ENCODE results near the gene CLDN24.

Gene CLDN24

GRCh38 chr4:183276106-183276505 is 46.1 kb downstream of the CLDN24 start:
- DNase-seq (ENCODE audit: low read depth): no peak

- DNase-seq (ENCODE audit: low read depth): no peak
These were observed 49.8 kb downstream of the CLDN24 start for GRCh38 chr4:183272384-183272783.

All from stimulated activated CD8-positive, alpha-beta memory T cell treated with anti-CD3 and anti-CD28 coated beads, Interleukin-4, amount 100 ng/mL, for 24 hours (primary cell).